Natural killer cell (primary cell): ENCODE data around the gene A4GNT. TPM values are rescaled to one million over a fixed set of nuclear protein-coding genes. Genes with fewer than 3 reads are reported as not detected.

Source experiments
- ATAC-seq, 3 donors: fragments of 150-1000 bp in 2 of 3; fragments of 200-7000 bp in 1 of 3; cut with Tn5 transposase; 1 replicate in 1 of 3; 2 replicates in 2 of 3; pipeline ENCODE4 v1.10.0; 2021; ENCODE audit warnings: mild to moderate bottlenecking in 2 of 3, moderate library complexity in 2 of 3
- DNase-seq, 2 donors: peaks; one replicate each; pipeline versions ENCODE4 v3.0.0 to v3.0.0-alpha.2; 2013 to 2021; ENCODE audit warnings: mixed read lengths in 1 of 2
- H3K27ac ChIP-seq: one replicate; pipeline ENCODE4 v1.5.1; 2013; ENCODE audit warnings: mild to moderate bottlenecking, low read length
- H3K27me3 ChIP-seq: one replicate; pipeline ENCODE4 v1.6.1; 2013; ENCODE audit warnings: low read length; ENCODE audit not compliant: control insufficient read depth, insufficient read depth
- H3K36me3 ChIP-seq: one replicate; pipeline ENCODE4 v1.6.1; 2013; ENCODE audit warnings: low read length; ENCODE audit not compliant: control insufficient read depth, insufficient read depth
- H3K4me1 ChIP-seq: one replicate; pipeline ENCODE4 v1.6.1; 2013; ENCODE audit warnings: low read length; ENCODE audit not compliant: control insufficient read depth, insufficient read depth
- H3K4me3 ChIP-seq: one replicate; pipeline ENCODE4 v1.5.1; 2013; ENCODE audit warnings: low read length
- H3K9me3 ChIP-seq: one replicate; pipeline ENCODE4 v1.6.1; 2013; ENCODE audit warnings: low read length; ENCODE audit not compliant: control insufficient read depth, insufficient read depth
- H3K27ac Mint-ChIP-seq, 2 donors: one replicate each; pipeline ENCODE4 v1.8.0; 2022; ENCODE audit warnings: mild to moderate bottlenecking in 2 of 2, mixed read lengths in 2 of 2, moderate library complexity in 1 of 2
- H3K27me3 Mint-ChIP-seq, 2 donors: one replicate each; pipeline ENCODE4 v1.8.0; 2022; ENCODE audit warnings: low read depth in 2 of 2, mixed read lengths in 2 of 2
- H3K36me3 Mint-ChIP-seq: one replicate; pipeline ENCODE4 v1.8.0; 2022; ENCODE audit warnings: mixed read lengths
- H3K4me1 Mint-ChIP-seq, 2 donors: one replicate each; pipeline ENCODE4 v1.8.0; 2022; ENCODE audit warnings: mixed read lengths in 2 of 2
- H3K4me3 Mint-ChIP-seq: one replicate; pipeline ENCODE4 v1.8.0; 2022; ENCODE audit warnings: mild to moderate bottlenecking, moderate library complexity, mixed read lengths
- H3K9me3 Mint-ChIP-seq, 2 donors: one replicate each; pipeline ENCODE4 v1.8.0; 2022; ENCODE audit warnings: mixed read lengths in 2 of 2
- CTCF ChIP-seq: fragments of 200-600 bp; IDR thresholded peaks from one replicate; pipeline ENCODE4 v1.8.0; 2022; ENCODE audit warnings: antibody characterized with exemption
- WGBS: methylation state at CpG from one replicate; pipeline ENCODE4 v1.1.7; 2013; ENCODE audit warnings: missing lambda C conversion rate; ENCODE audit not compliant: insufficient coverage; 5-methylcytosine and 5-hydroxymethylcytosine counted together
- intact Hi-C: fragments of 100-400 bp; cut with micrococcal nuclease; formaldehyde crosslinking; loops from one replicate; pipeline ENCODE4 v1.14.2; 2022
- total RNA-seq, 4 donors: library from RNA; stranded (reverse); fragments of 120-200 nt in 1 of 4; gene quantifications; one replicate each; pipeline versions ENCODE4 v1.2.3 to v1.2.4, GENCODE V29; 2013 to 2022

A4GNT gene
- total RNA-seq, 3 donors from 2014 or later (not counting 1 experiment from before 2014, with no cell fraction given): not detected

GRCh38 chr3:138173769-138174420, 41.7 kb upstream of the A4GNT start:
- Mint-ChIP-seq H3K27ac (peak overlapping the region; percentile 83 to 88), H3K27me3 (peaks cover 5 to 10% of the 10 kb centered on the region in 2 donors), H3K4me3 (peak overlapping the region; percentile 96), H3K4me1 (peaks cover 25 to 27% of the 10 kb centered on the region in 2 donors), H3K9me3 (no peaks in the 10 kb centered on the region), H3K36me3 (peaks cover 8% of the 10 kb centered on the region)
- WGBS: 85% methylated on average over 12 of the region's 13 CpGs
- Histone ChIP-seq H3K36me3 (peaks cover 13% of the 10 kb centered on the region), H3K27me3 (no peaks in the 10 kb centered on the region), H3K27ac (peak overlapping the region; percentile 70), H3K4me3 (peak overlapping the region; percentile 82), H3K4me1 (peaks cover 13% of the 10 kb centered on the region), H3K9me3 (no peaks in the 10 kb centered on the region)
- intact Hi-C loops: loop anchor here (1.0 kb wide), 1 partner anchor 13 kb away; the partner anchor contains the start of gene ARMC8
- no peak for DNase-seq
- TF ChIP-seq CTCF: no peak
- no peak for ATAC-seq

DNA sequence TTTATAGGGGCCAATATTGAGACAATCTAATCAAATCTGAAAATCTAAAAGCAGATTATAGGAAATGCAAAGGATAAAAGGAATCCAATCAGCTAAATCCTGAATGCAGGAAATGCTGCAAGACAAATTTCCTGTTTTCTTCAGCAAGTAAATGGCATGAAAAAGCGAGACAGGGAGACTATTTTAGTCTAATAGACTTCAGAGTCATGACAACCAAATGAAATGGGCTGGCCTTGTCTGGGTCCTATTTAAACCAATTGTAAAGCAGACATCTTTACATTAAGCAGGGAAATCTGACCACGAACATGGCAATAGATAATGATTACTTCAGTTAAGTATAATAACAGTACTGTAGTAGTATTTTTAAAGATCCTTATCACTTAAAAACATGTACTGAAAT, 40.4 kb upstream of the A4GNT start:
- ATAC-seq (no peak), DNase-seq (no peak)
- no peak for TF ChIP-seq CTCF
- Histone ChIP-seq H3K4me1 (peaks cover 13% of the 10 kb centered on the region), H3K9me3 (no peaks in the 10 kb centered on the region), H3K27ac (no peak overlapping the region), H3K27me3 (no peaks in the 10 kb centered on the region), H3K36me3 (peaks cover 15% of the 10 kb centered on the region), H3K4me3 (no peak overlapping the region)
- Mint-ChIP-seq H3K4me3 (peak overlapping the region; percentile 55), H3K4me1 (peaks cover 25 to 27% of the 10 kb centered on the region in 2 donors), H3K27ac (peak overlapping the region; percentile 38 to 83), H3K27me3 (no peaks in the 10 kb centered on the region), H3K36me3 (peaks cover 8% of the 10 kb centered on the region), H3K9me3 (no peaks in the 10 kb centered on the region)
- 90% methylated on average over 1 of the region's 2 CpGs for WGBS
- intact Hi-C loops: no loop called here

- TF ChIP-seq CTCF: no peak
- Histone ChIP-seq H3K27me3 (no peaks in the 10 kb centered on the region), H3K9me3 (no peaks in the 10 kb centered on the region), H3K4me1 (no peaks in the 10 kb centered on the region), H3K27ac (no peak overlapping the region), H3K4me3 (no peak overlapping the region), H3K36me3 (peaks cover 58% of the 10 kb centered on the region)
- Mint-ChIP-seq H3K36me3 (peaks cover 21% of the 10 kb centered on the region), H3K27me3 (no peaks in the 10 kb centered on the region), H3K4me3 (no peak overlapping the region), H3K4me1 (peaks cover 5 to 8% of the 10 kb centered on the region in 2 donors), H3K27ac (no peak overlapping the region), H3K9me3 (no peaks in the 10 kb centered on the region)
- 100% methylated on average over 2 of the region's 2 CpGs for WGBS
- no peak for ATAC-seq
- intact Hi-C loops: no loop called here
- no peak for DNase-seq
These were observed 32.9 kb upstream of the A4GNT start for GRCh38 chr3:138165061-138165460.

DNA sequence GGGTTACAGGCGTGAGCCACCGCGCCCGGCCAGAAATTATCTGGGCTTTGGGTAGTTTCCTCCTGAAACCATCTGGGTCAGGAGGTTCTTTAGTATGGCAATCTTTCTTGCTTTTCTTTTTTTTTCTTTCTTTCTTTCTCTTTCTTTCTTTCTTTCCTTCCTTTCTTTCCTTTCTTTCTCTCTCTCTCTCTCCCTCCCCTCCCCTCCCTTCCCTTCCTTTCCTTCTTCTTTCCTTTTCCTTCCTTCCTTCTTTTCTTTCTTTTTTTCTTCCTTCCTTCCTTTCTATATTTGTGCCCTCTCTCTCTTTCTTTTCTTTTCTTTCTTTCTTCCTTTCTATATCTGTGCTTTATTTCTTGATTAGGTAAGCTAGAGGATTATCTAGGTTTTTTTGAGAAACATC, 25.6 kb upstream of the A4GNT start:
- Histone ChIP-seq H3K36me3 (peaks cover 14% of the 10 kb centered on the region), H3K9me3 (no peaks in the 10 kb centered on the region), H3K27me3 (no peaks in the 10 kb centered on the region), H3K4me1 (no peaks in the 10 kb centered on the region), H3K4me3 (no peak overlapping the region), H3K27ac (no peak overlapping the region)
- ATAC-seq (no peak), DNase-seq (no peak)
- Mint-ChIP-seq H3K4me1 (no peaks in the 10 kb centered on the region), H3K27ac (no peak overlapping the region), H3K36me3 (peaks cover 18% of the 10 kb centered on the region), H3K4me3 (no peak overlapping the region), H3K27me3 (peaks cover 0 to 9% of the 10 kb centered on the region in 2 donors), H3K9me3 (peaks cover 7 to 8% of the 10 kb centered on the region in 2 donors)
- no peak for TF ChIP-seq CTCF
- 96% methylated on average over 4 of the region's 4 CpGs for WGBS
- intact Hi-C loops: no loop called here
